ENCODE data around the gene ADORA2A.
A peak's percentile ranks its signal among the peaks of the same experiment; 100 is the strongest.

Gene ADORA2A

GRCh38 chr22:24426436-24426835 is 963 bp upstream of the ADORA2A start:
- DNase-seq, result no peak
- no peaks in the 10 kb centered on the region for H3K9me3 ChIP-seq
- no peak overlapping the region for H3K4me3 ChIP-seq (ENCODE audit: low read depth, low read length)
- no peaks in the 10 kb centered on the region for H3K27me3 ChIP-seq
- H3K4me1 ChIP-seq, result peaks cover 24% of the 10 kb centered on the region
- H3K36me3 ChIP-seq, result no peaks in the 10 kb centered on the region
- TF ChIP-seq CTCF (IDR thresholded peaks at IDR 0.05; ENCODE audit: low read depth, low read length), result no peak

GRCh38 chr22:24426851-24427499 is 424 bp upstream of the ADORA2A start:
- H3K9me3 ChIP-seq, result no peaks in the 10 kb centered on the region
- DNase-seq, result no peak
- peaks cover 30% of the 10 kb centered on the region for H3K4me1 ChIP-seq
- no peaks in the 10 kb centered on the region for H3K27me3 ChIP-seq
- H3K4me3 ChIP-seq (ENCODE audit: low read depth, low read length), result no peak overlapping the region
- TF ChIP-seq CTCF (IDR thresholded peaks at IDR 0.05; ENCODE audit: low read depth, low read length), result no peak
- no peaks in the 10 kb centered on the region for H3K36me3 ChIP-seq

GRCh38 chr22:24428751-24429410 is 1.5 kb downstream of the ADORA2A start:
- Histone ChIP-seq H3K27me3 (no peaks in the 10 kb centered on the region), H3K9me3 (no peaks in the 10 kb centered on the region), H3K4me1 (peaks cover 43% of the 10 kb centered on the region), H3K4me3 (ENCODE audit: low read depth, low read length) (no peak overlapping the region), H3K36me3 (no peaks in the 10 kb centered on the region)
- DNase-seq, result no peak
- no peak for TF ChIP-seq CTCF (IDR thresholded peaks at IDR 0.05; ENCODE audit: low read depth, low read length)

- H3K36me3 ChIP-seq, result no peaks in the 10 kb centered on the region
- DNase-seq, result peak; percentile 71
- H3K9me3 ChIP-seq, result no peaks in the 10 kb centered on the region
- no peak overlapping the region for H3K4me3 ChIP-seq (ENCODE audit: low read depth, low read length)
- no peaks in the 10 kb centered on the region for H3K27me3 ChIP-seq
- H3K4me1 ChIP-seq, result peaks cover 49% of the 10 kb centered on the region
- TF ChIP-seq CTCF (IDR thresholded peaks at IDR 0.05; ENCODE audit: low read depth, low read length), result no peak
Observed at GRCh38 chr22:24429411-24430365, 2.3 kb downstream of the ADORA2A start.

GRCh38 chr22:24430431-24431308 is 3.3 kb downstream of the ADORA2A start:
- no peak overlapping the region for H3K4me3 ChIP-seq (ENCODE audit: low read depth, low read length)
- no peak for TF ChIP-seq CTCF (IDR thresholded peaks at IDR 0.05; ENCODE audit: low read depth, low read length)
- H3K4me1 ChIP-seq, result peaks cover 49% of the 10 kb centered on the region
- H3K36me3 ChIP-seq, result no peaks in the 10 kb centered on the region
- DNase-seq, result no peak
- H3K9me3 ChIP-seq, result no peaks in the 10 kb centered on the region
- H3K27me3 ChIP-seq, result no peaks in the 10 kb centered on the region

Measured in BE2C (cell line).